IMR-90 (cell line): Measurements from ENCODE around the gene CACNA2D3. TPM values are rescaled to one million over a fixed set of nuclear protein-coding genes. Genes with fewer than 3 reads are reported as not detected.

ENCODE experiments used
- ATAC-seq: fragments of 200-7000 bp; cut with Tn5 transposase; 2 replicates; pipeline ENCODE4 v1.9.1; 2020; ENCODE audit warnings: low read depth, mild to moderate bottlenecking, moderate library complexity
- BruUV-seq: library from RNA; stranded (reverse); fragments of 400-500 nt; replicated peaks from 2 replicates; lab custom pipeline; 2021; lab: Mats Ljungman, UMichigan
- CTCF ChIA-PET: fragments of 300-600 bp; formaldehyde crosslinking; extraction: SDS; loops from one replicate; lab custom pipeline; 2021; ENCODE audit warnings: antibody characterized with exemption; lab: Yijun Ruan, JAX
- POLR2A ChIA-PET: fragments of 300-600 bp; sonication (Branson Sonifier 250); formaldehyde crosslinking; loops from one replicate; lab custom pipeline; 2022; ENCODE audit warnings: antibody characterized with exemption; ENCODE audit not compliant: unreplicated experiment; lab: Charles Lee
- DNase-seq: peaks from one replicate; pipeline ENCODE4 v3.0.0; 2013
- H2AFZ ChIP-seq: replicated peaks from 2 replicates; pipeline ENCODE3; 2013; ENCODE audit warnings: low read length, mild to moderate bottlenecking; ENCODE audit not compliant: poor library complexity
- H2AK5ac ChIP-seq: 2 replicates; pipeline ENCODE4 v1.6.1; 2013; ENCODE audit warnings: low read depth, low read length, inconsistent platforms
- H2AK9ac ChIP-seq: replicated peaks from 2 replicates; pipeline ENCODE3; 2013; ENCODE audit warnings: mild to moderate bottlenecking, low read depth, low read length, moderate library complexity; ENCODE audit not compliant: poor library complexity
- H2BK120ac ChIP-seq: 2 replicates; pipeline ENCODE4 v1.6.1; 2013; ENCODE audit warnings: low read depth, low read length, inconsistent platforms
- H2BK15ac ChIP-seq: 3 replicates; pipeline ENCODE4 v1.6.1; 2013; ENCODE audit warnings: low read depth, low read length, inconsistent platforms
- H2BK20ac ChIP-seq: 2 replicates; pipeline ENCODE4 v1.6.1; 2013; ENCODE audit warnings: low read depth, mild to moderate bottlenecking, inconsistent platforms, low read length, moderate library complexity
- H2BK5ac ChIP-seq: 2 replicates; pipeline ENCODE4 v1.6.1; 2013; ENCODE audit warnings: mild to moderate bottlenecking, low read depth, low read length, inconsistent platforms; ENCODE audit not compliant: poor library complexity, severe bottlenecking
- H3K14ac ChIP-seq: replicated peaks from 2 replicates; pipeline ENCODE4 v1.6.1; 2013; ENCODE audit warnings: low read depth, low read length, inconsistent platforms
- H3K18ac ChIP-seq: 2 replicates; pipeline ENCODE4 v1.6.1; 2013; ENCODE audit warnings: low read depth, low read length, control low read depth
- H3K23ac ChIP-seq: 2 replicates; pipeline ENCODE4 v1.6.1; 2013; ENCODE audit warnings: low read depth, low read length, inconsistent platforms
- H3K27ac ChIP-seq: 2 replicates; pipeline ENCODE4 v1.5.1; 2013; ENCODE audit warnings: mild to moderate bottlenecking, control low read depth, low read length; ENCODE audit not compliant: insufficient read depth
- H3K27me3 ChIP-seq: 2 replicates; pipeline ENCODE4 v1.6.1; 2013; ENCODE audit warnings: low read length; ENCODE audit not compliant: control insufficient read depth, insufficient read depth
- H3K36me3 ChIP-seq: 2 replicates; pipeline ENCODE4 v1.6.1; 2013; ENCODE audit warnings: low read length, mixed read lengths; ENCODE audit not compliant: control insufficient read depth, insufficient read depth
- H3K4ac ChIP-seq: 2 replicates; pipeline ENCODE4 v1.6.1; 2013; ENCODE audit warnings: low read depth, low read length, inconsistent platforms
- H3K4me1 ChIP-seq: 2 replicates; pipeline ENCODE4 v1.6.1; 2013; ENCODE audit warnings: low read length, mixed read lengths; ENCODE audit not compliant: control insufficient read depth, insufficient read depth
- H3K4me2 ChIP-seq: 2 replicates; pipeline ENCODE4 v1.6.1; 2013; ENCODE audit warnings: low read depth, mild to moderate bottlenecking, control low read depth, low read length, moderate library complexity
- H3K4me3 ChIP-seq: 2 replicates; pipeline ENCODE4 v1.5.1; 2013; ENCODE audit warnings: low read depth, mild to moderate bottlenecking, control low read depth, low read length, moderate library complexity; ENCODE audit not compliant: insufficient read depth
- H3K56ac ChIP-seq: 2 replicates; pipeline ENCODE4 v1.6.1; 2013; ENCODE audit warnings: low read length, inconsistent platforms; ENCODE audit not compliant: insufficient read depth; ENCODE audit errors: extremely low read depth
- H3K79me1 ChIP-seq, 2 experiments: 2 replicates each; pipeline ENCODE4 v1.6.1; 2013; ENCODE audit warnings: low read length in 2 of 2, inconsistent platforms in 1 of 2, low read depth in 1 of 2
- H3K9ac ChIP-seq: 2 replicates; pipeline ENCODE4 v1.6.1; 2013; ENCODE audit warnings: low read depth, low read length, control low read depth
- H3K9me1 ChIP-seq: 2 replicates; pipeline ENCODE4 v1.6.1; 2013; ENCODE audit warnings: low read length, inconsistent platforms; ENCODE audit not compliant: insufficient read depth
- H3K9me3 ChIP-seq: 2 replicates; pipeline ENCODE4 v1.6.1; 2013; ENCODE audit warnings: low read length; ENCODE audit not compliant: control insufficient read depth, insufficient read depth
- H4K20me1 ChIP-seq: 2 replicates; pipeline ENCODE4 v1.6.1; 2013; ENCODE audit warnings: low read length, inconsistent platforms; ENCODE audit not compliant: insufficient read depth
- H4K5ac ChIP-seq: 2 replicates; pipeline ENCODE4 v1.6.1; 2013; ENCODE audit warnings: mild to moderate bottlenecking, low read depth, low read length, control low read depth
- H4K8ac ChIP-seq, 2 experiments: 2 replicates each; pipeline ENCODE4 v1.6.1; 2013; ENCODE audit warnings: low read depth in 2 of 2, low read length in 2 of 2, control low read depth in 1 of 2, inconsistent platforms in 1 of 2
- H4K91ac ChIP-seq: 2 replicates; pipeline ENCODE4 v1.6.1; 2013; ENCODE audit warnings: low read depth, low read length, inconsistent platforms; ENCODE audit not compliant: insufficient read depth
- BHLHE40 ChIP-seq: fragments of 150-350 bp; IDR thresholded peaks from 2 replicates; pipeline ENCODE4 v1.6.1; 2016; ENCODE audit warnings: mild to moderate bottlenecking, low read depth, low read length
- CTCF ChIP-seq: conservative IDR thresholded peaks from 2 replicates; pipeline ENCODE4 v1.5.1; 2012; ENCODE audit warnings: mild to moderate bottlenecking, low read depth, low read length, improper control_type of control experiment
- MAFK ChIP-seq: IDR thresholded peaks from 2 replicates; pipeline ENCODE4 v1.6.1; 2012; ENCODE audit warnings: low read depth, low read length, improper control_type of control experiment
- POLR2A ChIP-seq: IDR thresholded peaks from 2 replicates; pipeline ENCODE4 v1.6.1; 2012; ENCODE audit warnings: mild to moderate bottlenecking, low read depth, low read length
- RAD21 ChIP-seq: IDR thresholded peaks from 2 replicates; pipeline ENCODE4 v1.6.1; 2012; ENCODE audit warnings: low read length, improper control_type of control experiment
- RCOR1 ChIP-seq: IDR thresholded peaks from 2 replicates; pipeline ENCODE4 v1.6.1; 2012; ENCODE audit warnings: mild to moderate bottlenecking, low read length, improper control_type of control experiment; ENCODE audit not compliant: insufficient replicate concordance
- USF2 ChIP-seq: fragments of 150-350 bp; IDR thresholded peaks from 2 replicates; pipeline ENCODE4 v1.6.1; 2017; ENCODE audit warnings: mild to moderate bottlenecking, antibody characterized with exemption, low read length, low read depth
- WGBS, 2 experiments: methylation state at CpG; one replicate each; pipeline versions ENCODE4 v1.1.5 to v1.1.7; 2013; ENCODE audit warnings: missing lambda C conversion rate in 2 of 2; ENCODE audit not compliant: insufficient read length in 1 of 2; ENCODE audit errors: extremely low coverage in 2 of 2; 5-methylcytosine and 5-hydroxymethylcytosine counted together
- dilution Hi-C: fragments of 300-500 bp; cut with HindIII; formaldehyde crosslinking; loops from one replicate; pipeline ENCODE4 v1.14.3; 2018; ENCODE audit warnings: low sequenced_read_pairs; ENCODE audit not compliant: unreplicated experiment
- in situ Hi-C: fragments of 300-500 bp; cut with MboI; formaldehyde crosslinking; loops from 3 replicates; pipeline ENCODE4 v1.14.3; 2019; ENCODE audit warnings: low sequenced_read_pairs, inconsistent platforms, mixed read lengths
- intact Hi-C: fragments of 100-400 bp; cut with micrococcal nuclease; formaldehyde crosslinking; loops from 2 replicates; pipeline ENCODE4 v1.10.0; 2022
- polyA plus RNA-seq, 3 experiments: library from polyadenylated mRNA; depleted of rRNA; stranded (reverse); fragments of >200 nt; gene quantifications; 2 replicates each; pipeline ENCODE4 v1.2.3, GENCODE V29; 2012; ENCODE audit warnings: low replicate concordance in 1 of 3
- total RNA-seq: library from RNA; depleted of rRNA; stranded (reverse); fragments of >200 nt; gene quantifications from 2 replicates; pipeline ENCODE4 v1.2.3, GENCODE V29; 2012

CACNA2D3 gene
- total and polyA plus RNA-seq, 2 of the 4 experiments (the other 2 are of a cell fraction) = 0.36 to 0.41 TPM

GRCh38 chr3:54358316-54358715, 236.0 kb downstream of the CACNA2D3 start:
- Histone ChIP-seq H4K5ac (no peak overlapping the region), H2AK9ac (no peak overlapping the region), H2BK120ac (no peak overlapping the region), H4K8ac (no peak overlapping the region), H2BK5ac (no peak overlapping the region), H2AK5ac (no peak overlapping the region), H3K4me1 (no peaks in the 10 kb centered on the region), H3K23ac (no peak overlapping the region), H4K91ac (no peak overlapping the region), H3K27ac (no peak overlapping the region), H3K4me2 (no peak overlapping the region), H3K18ac (no peak overlapping the region), H4K20me1 (no peaks in the 10 kb centered on the region), H2BK15ac (no peak overlapping the region), H3K14ac (no peak overlapping the region), H2BK20ac (no peak overlapping the region), H3K4me3 (no peak overlapping the region), H2AFZ (no peak overlapping the region), H3K56ac (no peak overlapping the region), H3K9ac (no peak overlapping the region), H3K9me1 (no peaks in the 10 kb centered on the region), H3K4ac (no peak overlapping the region), H3K36me3 (no peaks in the 10 kb centered on the region), H3K79me1 (no peaks in the 10 kb centered on the region), H3K9me3 (peaks cover 11% of the 10 kb centered on the region), H3K27me3 (no peaks in the 10 kb centered on the region)
- CTCF ChIA-PET = no interaction called here
- DNase-seq = no peak
- no peak for TF ChIP-seq POLR2A
- TF ChIP-seq CTCF = no peak
- no peak for TF ChIP-seq MAFK
- no peak for TF ChIP-seq USF2
- no peak for TF ChIP-seq RAD21
- TF ChIP-seq BHLHE40 = no peak
- no peak for TF ChIP-seq RCOR1
- intact Hi-C loops = no loop called here
- ATAC-seq = no peak
- WGBS, 2 experiments = 40% methylated on average over 1 of the region's 4 CpGs; no CpG with 5 or more reads in 1 of the 2 experiments
- dilution Hi-C loops = no loop called here
- BruUV-seq = no TSS peak
- POLR2A ChIA-PET = no interaction called here
- in situ Hi-C loops = no loop called here
